ENCODE data around the gene SLC44A4.
"Not testable (repeated sequence)": the region's sequence is repeated elsewhere in the genome, so short reads cannot be mapped to it uniquely, and the experiment has no call there.

SLC44A4 gene

GRCh38 chr6:31915756-31916155 lies 37.0 kb upstream of the SLC44A4 start:
- Histone ChIP-seq H3K36me3 (replicated peaks; ENCODE audit: low read depth, low read length) (no peaks in the 10 kb centered on the region), H3K4me3 (ENCODE audit: low read length) (no peak overlapping the region), H3K4me2 (ENCODE audit: low read length) (no peak overlapping the region), H3K27ac (ENCODE audit: low read length) (no peak overlapping the region), H2AFZ (ENCODE audit: low read depth, low read length) (no peak overlapping the region), H3K4me1 (ENCODE audit: low read length) (peaks cover 20% of the 10 kb centered on the region), H3K9me3 (ENCODE audit: insufficient read depth, low read length) (no peaks in the 10 kb centered on the region), H3K9ac (ENCODE audit: low read length) (no peak overlapping the region), H3K27me3 (ENCODE audit: low read depth, low read length) (no peaks in the 10 kb centered on the region), H4K20me1 (ENCODE audit: insufficient read depth, low read length) (no peaks in the 10 kb centered on the region), H3K79me2 (ENCODE audit: low read length) (no peaks in the 10 kb centered on the region)
- TF ChIP-seq EZH2phosphoT487 (IDR thresholded peaks at IDR 0.05; ENCODE audit: low read depth) (no peak), CTCF (IDR thresholded peaks at IDR 0.05; ENCODE audit: low read depth, low read length) (no peak)

DNA sequence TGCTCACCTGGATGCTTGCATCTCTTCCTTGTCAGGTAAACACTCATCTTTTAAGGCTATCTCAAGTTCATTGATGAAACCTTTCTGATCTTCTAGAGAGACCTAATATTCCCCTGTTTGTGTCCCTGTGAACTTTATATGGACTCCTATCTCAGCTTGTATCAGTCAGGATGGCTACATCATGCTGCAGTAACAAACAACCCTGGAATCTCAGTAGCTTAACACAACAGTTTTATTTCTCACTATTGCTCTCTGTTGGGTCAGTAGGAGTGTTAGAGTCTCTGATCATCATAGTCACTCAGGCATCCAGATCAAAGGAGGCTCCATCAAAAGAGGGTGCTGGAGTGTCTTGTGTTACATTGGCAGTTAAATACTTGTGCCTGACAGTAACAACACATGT lies 36.6 kb upstream of the SLC44A4 start:
- H3K4me3 ChIP-seq (ENCODE audit: low read length): no peak overlapping the region
- TF ChIP-seq EZH2phosphoT487 (IDR thresholded peaks at IDR 0.05; ENCODE audit: low read depth): no peak
- no peak for TF ChIP-seq CTCF (IDR thresholded peaks at IDR 0.05; ENCODE audit: low read depth, low read length)

DNA sequence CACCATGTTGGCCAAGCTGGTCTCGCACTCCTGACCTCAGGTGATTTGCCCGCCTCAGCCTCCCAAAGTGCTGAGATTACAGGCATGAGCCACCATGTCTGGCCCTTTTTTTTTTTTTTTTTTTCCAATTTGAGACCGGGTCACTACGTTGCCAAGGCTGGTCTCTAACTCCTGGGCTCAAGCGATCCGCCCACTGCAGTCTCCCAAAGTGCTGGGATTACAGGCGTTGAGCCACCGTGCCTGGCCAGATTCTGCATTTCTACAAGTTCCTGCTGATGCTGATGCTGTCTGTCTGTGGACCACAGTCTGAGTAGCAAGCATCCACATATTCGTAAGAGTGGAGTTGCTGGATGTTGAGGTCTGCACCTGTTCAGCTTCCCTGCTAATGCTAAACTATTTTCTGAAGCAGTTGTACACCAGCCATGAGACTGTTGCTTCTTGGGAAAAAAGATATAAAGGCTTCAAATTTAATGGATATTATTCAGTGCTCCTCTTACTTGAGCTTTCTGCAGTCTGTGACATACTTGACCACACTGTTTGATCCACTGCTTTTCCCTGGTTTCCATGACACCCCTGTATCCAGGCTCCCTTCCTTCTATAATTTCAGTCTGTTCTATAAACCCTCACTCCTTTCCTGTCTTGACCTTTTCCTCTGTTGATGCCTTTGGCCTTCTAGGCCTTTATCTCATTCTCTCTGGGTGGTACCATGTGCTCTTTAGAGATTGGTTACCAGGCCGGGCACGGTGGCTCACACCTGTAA lies 33.2 kb upstream of the SLC44A4 start:
- no peaks in the 10 kb centered on the region for H3K79me2 ChIP-seq (ENCODE audit: low read length)
- no peak for TF ChIP-seq EZH2phosphoT487 (IDR thresholded peaks at IDR 0.05; ENCODE audit: low read depth)
- no peak for TF ChIP-seq CTCF (IDR thresholded peaks at IDR 0.05; ENCODE audit: low read depth, low read length)
- H3K27me3 ChIP-seq (ENCODE audit: low read depth, low read length): no peaks in the 10 kb centered on the region
- no peak overlapping the region for H2AFZ ChIP-seq (ENCODE audit: low read depth, low read length)
- H3K27ac ChIP-seq (ENCODE audit: low read length): no peak overlapping the region
- no peaks in the 10 kb centered on the region for H3K9me3 ChIP-seq (ENCODE audit: insufficient read depth, low read length)
- no peak overlapping the region for H3K9ac ChIP-seq (ENCODE audit: low read length)
- no peak overlapping the region for H3K4me2 ChIP-seq (ENCODE audit: low read length)
- H4K20me1 ChIP-seq (ENCODE audit: insufficient read depth, low read length): no peaks in the 10 kb centered on the region
- no peak overlapping the region for H3K4me3 ChIP-seq (ENCODE audit: low read length)
- no peaks in the 10 kb centered on the region for H3K36me3 ChIP-seq (replicated peaks; ENCODE audit: low read depth, low read length)
- peaks cover 33% of the 10 kb centered on the region for H3K4me1 ChIP-seq (ENCODE audit: low read length)

More for the DNA sequence above, 36.6 kb upstream of the SLC44A4 start:
- Histone ChIP-seq H3K4me2 (ENCODE audit: low read length) (no peak overlapping the region), H3K9ac (ENCODE audit: low read length) (no peak overlapping the region), H3K79me2 (ENCODE audit: low read length) (no peaks in the 10 kb centered on the region), H2AFZ (ENCODE audit: low read depth, low read length) (no peak overlapping the region), H3K36me3 (replicated peaks; ENCODE audit: low read depth, low read length) (no peaks in the 10 kb centered on the region), H3K4me1 (ENCODE audit: low read length) (peaks cover 20% of the 10 kb centered on the region), H3K27me3 (ENCODE audit: low read depth, low read length) (no peaks in the 10 kb centered on the region), H4K20me1 (ENCODE audit: insufficient read depth, low read length) (no peaks in the 10 kb centered on the region), H3K27ac (ENCODE audit: low read length) (no peak overlapping the region), H3K9me3 (ENCODE audit: insufficient read depth, low read length) (no peaks in the 10 kb centered on the region)

DNA sequence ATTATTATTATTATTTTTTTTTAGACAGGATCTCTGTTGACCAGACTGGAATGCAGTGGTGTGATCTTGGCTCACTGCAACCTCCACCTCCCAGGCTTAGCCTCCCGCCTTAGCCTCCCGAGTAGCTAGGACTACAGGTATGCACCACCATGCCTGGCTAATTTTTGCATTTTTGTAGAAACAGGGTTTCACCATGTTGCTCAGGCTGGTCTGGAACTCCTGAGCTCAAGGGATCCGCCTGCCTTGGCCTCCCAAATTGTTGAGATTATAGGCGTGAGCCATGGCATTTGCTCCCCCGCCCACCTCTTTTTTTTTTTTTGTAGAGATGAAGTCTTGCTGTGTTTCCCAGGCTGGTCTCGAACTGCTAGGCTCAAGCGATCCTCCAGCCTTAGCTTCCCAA lies 30.5 kb upstream of the SLC44A4 start:
- not testable (repeated sequence) for H3K9ac ChIP-seq (ENCODE audit: low read length); H3K9me3 ChIP-seq (ENCODE audit: insufficient read depth, low read length); H4K20me1 ChIP-seq (ENCODE audit: insufficient read depth, low read length); H2AFZ ChIP-seq (ENCODE audit: low read depth, low read length); H3K27me3 ChIP-seq (ENCODE audit: low read depth, low read length); H3K4me3 ChIP-seq (ENCODE audit: low read length); H3K79me2 ChIP-seq (ENCODE audit: low read length); H3K27ac ChIP-seq (ENCODE audit: low read length); H3K36me3 ChIP-seq (replicated peaks; ENCODE audit: low read depth, low read length); H3K4me2 ChIP-seq (ENCODE audit: low read length)
- peaks cover 27% of the 10 kb centered on the region for H3K4me1 ChIP-seq (ENCODE audit: low read length)

Measured in OCI-LY3 (cell line).